ENCODE results near the gene CROT. TPM values are rescaled to one million over a fixed set of nuclear protein-coding genes. Genes with fewer than 3 reads are reported as not detected.

The CROT gene
- total RNA-seq, 1 donor: 3.8 TPM

- no peak for DNase-seq (ENCODE audit: low read depth in 2 of 3, low spot score in 2 of 3)
Measured at GRCh38 chr7:87413951-87414793, 68.7 kb downstream of the CROT start.

GRCh38 chr7:87414794-87415188 lies 69.3 kb downstream of the CROT start:
- DNase-seq (ENCODE audit: low read depth in 2 of 3, low spot score in 2 of 3): no peak

DNA sequence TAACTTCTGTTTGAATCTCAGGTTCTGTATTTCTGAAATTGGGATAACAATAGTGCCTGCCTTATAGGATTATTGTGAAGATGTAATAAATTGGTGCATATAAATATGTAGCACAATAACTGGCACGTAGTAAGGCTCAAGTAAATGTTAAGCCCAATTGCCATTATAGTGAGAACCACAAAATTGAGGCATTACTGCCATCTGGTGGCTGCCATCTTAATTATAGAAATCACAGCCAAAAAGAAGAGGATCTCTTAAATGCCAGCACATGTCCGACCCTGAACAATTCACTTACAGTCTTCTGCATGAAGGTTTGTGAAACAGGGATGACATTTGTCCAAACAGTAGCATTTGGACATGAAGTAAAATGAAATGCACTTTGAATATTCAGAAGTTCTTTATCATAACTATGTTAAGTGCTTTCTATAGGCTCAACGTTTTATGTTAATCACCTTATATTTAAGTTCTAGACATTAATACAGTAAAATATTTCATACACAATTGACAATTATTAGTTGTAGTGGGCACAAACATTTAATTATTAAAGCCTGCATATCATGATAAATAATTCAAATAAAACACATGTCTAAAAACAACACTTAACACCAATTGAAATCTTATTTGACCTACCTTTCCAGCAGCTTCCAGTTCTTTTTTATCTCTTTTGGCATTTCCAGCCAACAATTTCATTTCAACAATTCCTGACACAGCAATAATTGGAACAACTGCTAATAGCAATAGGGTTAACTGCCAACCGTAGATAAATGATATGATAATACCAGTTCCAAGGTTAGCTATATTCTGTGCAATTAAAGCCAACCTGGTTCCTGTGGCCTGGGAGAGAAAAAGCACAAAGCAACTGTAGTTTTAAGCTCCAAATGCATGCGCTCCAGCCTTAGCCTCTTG lies 71.5 kb downstream of the CROT start:
- peak; percentile 44 to 77 (median 51) for DNase-seq (ENCODE audit: low read depth in 2 of 3, low spot score in 2 of 3)

- DNase-seq (ENCODE audit: low read depth in 2 of 3, low spot score in 2 of 3): no peak
Measured at GRCh38 chr7:87420173-87420572, 74.7 kb downstream of the CROT start.

- no peak for DNase-seq (ENCODE audit: low read depth in 2 of 3, low spot score in 2 of 3)
Measured at GRCh38 chr7:87424075-87424474, 78.6 kb downstream of the CROT start.

DNA sequence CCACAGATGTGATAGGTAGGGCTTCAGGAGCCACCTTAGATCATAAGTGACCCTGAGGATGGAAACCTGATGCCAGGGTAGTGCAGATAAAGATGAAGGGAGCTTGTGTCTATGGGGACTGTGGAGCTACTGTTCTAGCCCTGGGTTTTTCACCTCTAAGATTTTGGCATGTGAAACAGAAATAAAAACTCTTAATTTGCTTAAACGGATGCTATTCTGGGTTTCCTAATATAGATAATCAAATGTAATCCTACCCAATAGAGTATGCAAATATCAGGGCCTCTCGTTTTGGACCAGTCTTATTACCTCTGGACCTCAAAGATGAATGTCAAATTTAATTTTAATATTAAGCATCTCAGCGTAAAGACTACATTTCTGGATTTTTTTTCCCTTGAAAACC lies 80.7 kb downstream of the CROT start:
- no peak for DNase-seq (ENCODE audit: low read depth in 2 of 3, low spot score in 2 of 3)

GRCh38 chr7:87427288-87427687 lies 81.8 kb downstream of the CROT start:
- DNase-seq (ENCODE audit: low read depth in 2 of 3, low spot score in 2 of 3): no peak

DNA sequence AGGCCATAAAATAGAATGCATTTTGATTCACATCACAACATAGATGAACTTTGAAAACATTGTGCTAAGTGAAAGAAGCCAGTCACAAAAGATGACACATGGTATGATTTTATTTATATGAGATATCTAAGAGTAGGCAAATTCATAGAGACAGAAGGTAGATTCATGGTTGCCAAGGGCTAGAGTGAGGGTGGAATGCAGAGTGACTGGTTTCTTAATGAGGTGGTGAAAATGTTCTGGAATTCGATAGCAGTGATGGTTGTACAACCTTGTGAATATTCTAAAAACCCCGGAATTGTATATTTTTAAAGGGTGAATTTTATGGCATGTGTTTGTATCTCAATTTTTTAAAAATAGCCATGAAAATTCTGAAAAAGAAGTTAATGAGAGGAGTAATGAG lies 87.1 kb downstream of the CROT start:
- DNase-seq (ENCODE audit: low read depth in 2 of 3, low spot score in 2 of 3): no peak

DNA sequence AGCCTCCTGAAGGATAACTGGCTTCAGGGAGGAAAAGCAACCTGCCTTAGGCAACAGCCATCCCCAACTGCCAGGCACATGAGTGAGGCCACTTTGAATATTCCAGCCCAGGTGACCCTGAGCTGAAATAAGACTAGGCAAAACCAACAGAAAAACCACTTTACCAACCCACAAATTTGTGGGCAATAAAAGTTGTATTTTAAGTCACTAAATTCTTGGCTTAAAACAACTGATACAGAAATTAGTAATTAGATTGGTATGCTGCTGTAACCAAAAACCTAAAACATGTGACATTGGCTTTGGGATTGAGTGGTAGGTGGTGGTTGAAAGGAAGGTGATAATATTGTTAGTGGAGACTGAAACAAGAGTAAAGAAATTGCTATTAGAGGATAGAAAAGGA lies 90.1 kb downstream of the CROT start:
- no peak for DNase-seq (ENCODE audit: low read depth in 2 of 3, low spot score in 2 of 3)

DNA sequence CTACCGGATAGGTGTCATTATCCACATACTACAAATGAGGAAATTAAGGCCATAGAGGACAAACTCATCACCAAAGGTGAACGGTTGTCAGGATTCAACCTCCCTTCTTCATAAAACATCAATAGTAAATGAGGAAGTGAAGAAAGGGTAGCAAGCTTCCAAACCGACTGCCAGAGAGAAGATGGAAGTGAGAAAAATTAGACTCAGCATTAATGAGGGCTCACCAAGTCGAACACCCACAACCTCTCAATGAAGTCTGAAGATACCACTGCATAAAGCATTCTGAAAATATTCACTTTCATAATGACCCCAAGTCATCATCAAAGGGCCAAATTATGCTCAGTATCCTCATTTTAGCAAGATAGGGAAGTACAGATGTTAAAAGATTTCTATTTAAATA lies 100.4 kb downstream of the CROT start:
- DNase-seq (ENCODE audit: low read depth in 2 of 3, low spot score in 2 of 3): peak in 1 of 3 donors; percentile 9

GRCh38 chr7:87447116-87447635 lies 101.7 kb downstream of the CROT start:
- DNase-seq (ENCODE audit: low read depth in 2 of 3, low spot score in 2 of 3): no peak

DNA sequence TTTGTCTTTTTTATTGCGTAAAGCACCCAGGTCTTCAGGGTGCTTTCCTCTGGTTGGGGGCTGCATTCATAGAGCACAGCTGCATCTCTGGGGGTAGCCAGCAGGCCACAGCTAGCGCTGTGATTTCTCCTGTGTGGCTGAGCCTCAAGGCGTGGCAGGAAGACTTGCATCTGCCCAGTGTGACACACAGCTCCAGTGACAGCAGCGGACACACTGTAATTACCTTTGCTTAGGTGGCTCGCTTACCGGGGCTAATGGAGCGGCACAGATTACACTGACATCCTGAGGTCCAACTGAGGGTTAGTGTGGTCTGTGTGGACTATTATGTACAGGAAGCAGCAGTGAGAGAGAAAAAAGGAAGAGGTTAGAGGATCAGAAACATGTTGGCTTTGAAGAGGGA lies 102.9 kb downstream of the CROT start:
- peak in 1 of 3 donors; percentile 15 for DNase-seq (ENCODE audit: low read depth in 2 of 3, low spot score in 2 of 3)

Small RNA genes within 50 kb of the gene (small RNA-seq; reads per million reads assigned to genes)
- gene RF02195 (not detected), gene RF02196 (not detected)

Other genes starting within 250 kb of the CROT start
- gene DMTF1, start 193.2 kb upstream of the CROT start, total RNA-seq: 66.8 TPM
- gene TMEM243, start 125.9 kb upstream of the CROT start, total RNA-seq: 30.4 TPM
- gene ABCB4, start 130.0 kb downstream of the CROT start, total RNA-seq: 0.27 TPM

All from hematopoietic multipotent progenitor cell (in vitro differentiated cells).